ENCODE measurements around the gene DEFB132.

GRCh38 chr20:289693-290083 is 32.2 kb downstream of the DEFB132 start:
- TF ChIP-seq POLR2A (IDR thresholded peaks at IDR 0.05; ENCODE audit: low read length) (no peak), GATA1 (IDR thresholded peaks at IDR 0.05; ENCODE audit: low read depth, low read length) (no peak)
